ENCODE data around the gene AMN.

DNA sequence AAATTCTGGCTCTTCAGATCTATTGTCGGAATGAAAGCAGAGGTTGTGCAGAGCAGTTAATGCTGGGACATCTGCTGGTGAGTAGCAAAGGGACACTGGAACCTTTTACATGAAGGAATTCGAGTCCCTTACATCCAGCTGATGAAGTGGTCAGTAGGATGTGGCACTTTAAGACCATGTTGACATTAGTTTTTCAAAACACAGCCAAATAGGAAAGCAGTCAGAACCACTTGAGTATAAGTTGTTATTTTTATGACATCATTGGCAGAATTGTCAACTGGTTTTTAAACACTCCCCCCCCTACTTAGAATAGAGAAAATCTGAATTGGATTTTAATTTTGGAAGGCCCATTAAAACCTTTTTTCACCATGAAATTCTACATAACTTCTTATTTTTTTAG lies 46.8 kb upstream of the AMN start:
- TF ChIP-seq, protein P1, sequence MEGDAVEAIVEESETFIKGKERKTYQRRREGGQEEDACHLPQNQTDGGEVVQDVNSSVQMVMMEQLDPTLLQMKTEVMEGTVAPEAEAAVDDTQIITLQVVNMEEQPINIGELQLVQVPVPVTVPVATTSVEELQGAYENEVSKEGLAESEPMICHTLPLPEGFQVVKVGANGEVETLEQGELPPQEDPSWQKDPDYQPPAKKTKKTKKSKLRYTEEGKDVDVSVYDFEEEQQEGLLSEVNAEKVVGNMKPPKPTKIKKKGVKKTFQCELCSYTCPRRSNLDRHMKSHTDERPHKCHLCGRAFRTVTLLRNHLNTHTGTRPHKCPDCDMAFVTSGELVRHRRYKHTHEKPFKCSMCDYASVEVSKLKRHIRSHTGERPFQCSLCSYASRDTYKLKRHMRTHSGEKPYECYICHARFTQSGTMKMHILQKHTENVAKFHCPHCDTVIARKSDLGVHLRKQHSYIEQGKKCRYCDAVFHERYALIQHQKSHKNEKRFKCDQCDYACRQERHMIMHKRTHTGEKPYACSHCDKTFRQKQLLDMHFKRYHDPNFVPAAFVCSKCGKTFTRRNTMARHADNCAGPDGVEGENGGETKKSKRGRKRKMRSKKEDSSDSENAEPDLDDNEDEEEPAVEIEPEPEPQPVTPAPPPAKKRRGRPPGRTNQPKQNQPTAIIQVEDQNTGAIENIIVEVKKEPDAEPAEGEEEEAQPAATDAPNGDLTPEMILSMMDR (IDR thresholded peaks at IDR 0.05), result no peak
- no peak for TF ChIP-seq POLR2AphosphoS5 (IDR thresholded peaks at IDR 0.05)
